IMR-90 (cell line): ENCODE data around the gene LRRC7.

Experiments used
- CTCF ChIP-seq: conservative IDR thresholded peaks from 2 replicates; pipeline ENCODE4 v1.5.1; 2012; ENCODE audit warnings: mild to moderate bottlenecking, low read depth, low read length, improper control_type of control experiment
- MAFK ChIP-seq: IDR thresholded peaks from 2 replicates; pipeline ENCODE4 v1.6.1; 2012; ENCODE audit warnings: low read depth, low read length, improper control_type of control experiment
- POLR2A ChIP-seq: IDR thresholded peaks from 2 replicates; pipeline ENCODE4 v1.6.1; 2012; ENCODE audit warnings: mild to moderate bottlenecking, low read depth, low read length
- SMC3 ChIP-seq: fragments of 150-350 bp; IDR thresholded peaks from 2 replicates; pipeline ENCODE4 v1.6.1; 2016; ENCODE audit warnings: low read depth, mild to moderate bottlenecking, antibody characterized with exemption, low read length, moderate library complexity
- USF2 ChIP-seq: fragments of 150-350 bp; IDR thresholded peaks from 2 replicates; pipeline ENCODE4 v1.6.1; 2017; ENCODE audit warnings: mild to moderate bottlenecking, antibody characterized with exemption, low read length, low read depth

- TF ChIP-seq POLR2A (no peak), MAFK (no peak), USF2 (no peak), CTCF (no peak), SMC3 (no peak)
These were observed 32.9 kb upstream of the LRRC7 start for GRCh38 chr1:69534829-69535228.
